Mesendoderm (in vitro differentiated cells): ENCODE measurements around the gene ANKS1B.
A peak's percentile ranks its signal among the peaks of the same experiment; 100 is the strongest.

ENCODE experiments used
- DNase-seq: peaks from one replicate; pipeline ENCODE4 v3.0.0; 2013
- H2AK5ac ChIP-seq: 2 replicates; pipeline ENCODE4 v1.6.1; 2013; ENCODE audit warnings: low read length, inconsistent platforms
- H2BK120ac ChIP-seq: 2 replicates; pipeline ENCODE4 v1.6.1; 2013; ENCODE audit warnings: low read depth, mild to moderate bottlenecking, low read length, moderate library complexity, mixed read lengths
- H2BK15ac ChIP-seq: replicated peaks from 2 replicates; pipeline ENCODE4 v1.6.1; 2013; ENCODE audit warnings: low read depth, mild to moderate bottlenecking, moderate library complexity
- H2BK5ac ChIP-seq: 2 replicates; pipeline ENCODE4 v1.6.1; 2013; ENCODE audit warnings: low read length, inconsistent platforms
- H3K18ac ChIP-seq: 2 replicates; pipeline ENCODE4 v1.6.1; 2013; ENCODE audit warnings: mild to moderate bottlenecking, low read length, mixed read lengths
- H3K23ac ChIP-seq: one replicate; pipeline ENCODE4 v1.6.1; 2013; ENCODE audit warnings: low read length
- H3K27ac ChIP-seq: 2 replicates; pipeline ENCODE4 v1.5.1; 2013; ENCODE audit warnings: low read depth, mild to moderate bottlenecking, inconsistent platforms, low read length, moderate library complexity
- H3K27me3 ChIP-seq: 2 replicates; pipeline ENCODE4 v1.6.1; 2013; ENCODE audit warnings: low read length, control low read depth, mild to moderate bottlenecking, inconsistent platforms; ENCODE audit not compliant: insufficient read depth, poor library complexity
- H3K36me3 ChIP-seq: 2 replicates; pipeline ENCODE4 v1.6.1; 2013; ENCODE audit warnings: low read length, inconsistent platforms; ENCODE audit not compliant: control insufficient read depth, insufficient read depth
- H3K4ac ChIP-seq: one replicate; pipeline ENCODE4 v1.6.1; 2013; ENCODE audit warnings: low read depth, mild to moderate bottlenecking, low read length, moderate library complexity
- H3K4me1 ChIP-seq: 2 replicates; pipeline ENCODE4 v1.6.1; 2013; ENCODE audit warnings: low read depth, low read length, inconsistent platforms; ENCODE audit not compliant: control insufficient read depth
- H3K4me2 ChIP-seq: 2 replicates; pipeline ENCODE4 v1.6.1; 2013; ENCODE audit warnings: low read length
- H3K4me3 ChIP-seq: 2 replicates; pipeline ENCODE4 v1.5.1; 2013; ENCODE audit warnings: mild to moderate bottlenecking, low read length
- H3K56ac ChIP-seq: one replicate; pipeline ENCODE4 v1.6.1; 2013; ENCODE audit warnings: low read length
- H3K79me1 ChIP-seq: 2 replicates; pipeline ENCODE4 v1.6.1; 2013; ENCODE audit warnings: low read length, inconsistent platforms
- H3K79me2 ChIP-seq: 2 replicates; pipeline ENCODE4 v1.6.1; 2013; ENCODE audit warnings: mild to moderate bottlenecking, low read length; ENCODE audit not compliant: control insufficient read depth, insufficient read depth
- H3K9ac ChIP-seq: 2 replicates; pipeline ENCODE4 v1.6.1; 2013; ENCODE audit warnings: low read length, inconsistent platforms
- H4K5ac ChIP-seq: one replicate; pipeline ENCODE4 v1.6.1; 2013; ENCODE audit warnings: low read length
- H4K8ac ChIP-seq: one replicate; pipeline ENCODE4 v1.6.1; 2013; ENCODE audit warnings: low read depth, mild to moderate bottlenecking, control low read depth, low read length, moderate library complexity
- whole genome bisulfite sequencing: extraction: QIAGEN DNeasy Blood & Tissue Kit; methylation state at CpG from one replicate; pipeline ENCODE4 v1.1.7; 2013; ENCODE audit warnings: low lambda C conversion rate, missing lambda C conversion rate; ENCODE audit not compliant: insufficient coverage; ENCODE audit errors: extremely low coverage; 5-methylcytosine and 5-hydroxymethylcytosine counted together

ANKS1B gene

GRCh38 chr12:99505805-99506204, 478.9 kb downstream of the ANKS1B start:
- Histone ChIP-seq H2BK120ac (no peak overlapping the region), H2AK5ac (no peak overlapping the region), H3K27me3 (no peaks in the 10 kb centered on the region), H3K36me3 (no peaks in the 10 kb centered on the region), H3K18ac (no peak overlapping the region), H3K4me1 (no peaks in the 10 kb centered on the region), H3K56ac (no peak overlapping the region), H3K23ac (no peak overlapping the region), H3K79me2 (no peaks in the 10 kb centered on the region), H3K79me1 (no peaks in the 10 kb centered on the region), H3K4ac (no peak overlapping the region), H3K27ac (no peak overlapping the region), H3K4me2 (no peak overlapping the region), H2BK5ac (no peak overlapping the region), H2BK15ac (no peak overlapping the region), H4K5ac (no peak overlapping the region), H3K4me3 (no peak overlapping the region), H4K8ac (no peak overlapping the region), H3K9ac (no peak overlapping the region)
- no CpG with 5 or more reads among the region's 3 CpGs for WGBS
- DNase-seq = no peak

GRCh38 chr12:99498756-99499155, 486.0 kb downstream of the ANKS1B start:
- no peak overlapping the region for H2AK5ac ChIP-seq
- no CpG with 5 or more reads among the region's 3 CpGs for WGBS
- H3K18ac ChIP-seq = no peak overlapping the region
- no peak overlapping the region for H2BK5ac ChIP-seq
- H3K4me3 ChIP-seq = no peak overlapping the region
- no peaks in the 10 kb centered on the region for H3K79me2 ChIP-seq
- peaks cover 2% of the 10 kb centered on the region for H3K4me1 ChIP-seq
- H3K4ac ChIP-seq = no peak overlapping the region
- peak; percentile 94 for DNase-seq
- H3K27ac ChIP-seq = no peak overlapping the region
- H3K4me2 ChIP-seq = no peak overlapping the region
- no peak overlapping the region for H4K8ac ChIP-seq
- H3K27me3 ChIP-seq = no peaks in the 10 kb centered on the region
- H2BK15ac ChIP-seq = no peak overlapping the region
- no peak overlapping the region for H4K5ac ChIP-seq
- no peak overlapping the region for H2BK120ac ChIP-seq
- no peak overlapping the region for H3K56ac ChIP-seq
- H3K23ac ChIP-seq = no peak overlapping the region
- no peak overlapping the region for H3K9ac ChIP-seq
- H3K36me3 ChIP-seq = no peaks in the 10 kb centered on the region
- no peaks in the 10 kb centered on the region for H3K79me1 ChIP-seq

DNA sequence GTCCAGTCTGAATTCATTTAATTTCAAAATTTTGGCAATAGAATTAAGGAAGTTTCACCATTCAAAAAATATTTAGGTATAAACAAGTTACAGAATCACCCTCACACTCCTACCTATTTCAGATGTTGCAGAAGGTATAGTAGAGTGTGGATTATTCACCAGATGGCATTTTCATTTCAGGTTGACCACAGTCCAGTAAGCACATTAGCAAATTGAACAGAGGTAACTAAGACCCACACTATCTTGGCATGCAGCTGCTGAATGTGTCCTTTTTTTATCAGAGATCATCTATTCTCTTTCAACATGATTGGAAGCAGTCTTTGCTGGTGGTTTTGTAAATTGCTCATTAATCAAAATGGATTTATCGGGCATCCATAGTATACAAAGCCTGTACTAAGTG, 488.9 kb downstream of the ANKS1B start:
- Histone ChIP-seq H2AK5ac (no peak overlapping the region), H3K23ac (no peak overlapping the region), H3K4ac (no peak overlapping the region), H3K4me2 (no peak overlapping the region), H3K56ac (no peak overlapping the region), H2BK15ac (no peak overlapping the region), H3K4me1 (peaks cover 2% of the 10 kb centered on the region), H2BK120ac (no peak overlapping the region), H3K18ac (no peak overlapping the region), H3K4me3 (no peak overlapping the region), H3K79me2 (no peaks in the 10 kb centered on the region), H3K79me1 (no peaks in the 10 kb centered on the region), H4K5ac (no peak overlapping the region), H3K27ac (no peak overlapping the region), H2BK5ac (no peak overlapping the region), H3K9ac (no peak overlapping the region), H3K27me3 (no peaks in the 10 kb centered on the region), H4K8ac (no peak overlapping the region), H3K36me3 (no peaks in the 10 kb centered on the region)
- no CpG with 5 or more reads among the region's 1 CpG for WGBS
- DNase-seq = no peak

GRCh38 chr12:99493197-99493596, 491.5 kb downstream of the ANKS1B start:
- H3K4me3 ChIP-seq = no peak overlapping the region
- DNase-seq = no peak
- no peaks in the 10 kb centered on the region for H3K79me1 ChIP-seq
- no peak overlapping the region for H2AK5ac ChIP-seq
- H4K8ac ChIP-seq = no peak overlapping the region
- no peak overlapping the region for H3K4me2 ChIP-seq
- H3K4me1 ChIP-seq = peaks cover under 1% of the 10 kb centered on the region
- H3K9ac ChIP-seq = no peak overlapping the region
- WGBS = no CpG with 5 or more reads among the region's 1 CpG
- no peaks in the 10 kb centered on the region for H3K36me3 ChIP-seq
- no peak overlapping the region for H3K18ac ChIP-seq
- no peak overlapping the region for H3K56ac ChIP-seq
- H2BK120ac ChIP-seq = no peak overlapping the region
- no peak overlapping the region for H2BK5ac ChIP-seq
- H3K23ac ChIP-seq = no peak overlapping the region
- no peaks in the 10 kb centered on the region for H3K79me2 ChIP-seq
- no peak overlapping the region for H3K27ac ChIP-seq
- H3K27me3 ChIP-seq = no peaks in the 10 kb centered on the region
- no peak overlapping the region for H3K4ac ChIP-seq
- H4K5ac ChIP-seq = no peak overlapping the region
- H2BK15ac ChIP-seq = no peak overlapping the region

DNA sequence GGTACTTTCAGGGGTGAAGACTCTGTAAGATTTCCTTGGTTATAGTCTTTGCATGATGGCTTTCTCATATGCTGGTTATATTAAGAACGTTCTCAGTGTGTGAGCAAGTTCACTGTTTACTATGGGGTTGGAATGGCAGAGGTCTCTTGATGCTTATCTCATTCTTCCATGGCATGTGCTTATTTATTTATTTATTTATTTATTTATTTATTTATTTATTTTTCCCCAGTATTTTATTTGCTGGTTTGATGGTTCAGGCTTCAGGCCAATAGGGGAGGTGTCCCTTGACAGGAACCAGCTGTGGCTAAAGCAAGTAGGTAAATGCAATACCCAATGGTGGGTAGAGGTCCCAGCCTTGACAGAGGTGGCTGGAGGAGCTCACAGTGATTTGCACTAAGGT, 498.5 kb downstream of the ANKS1B start:
- Histone ChIP-seq H3K18ac (no peak overlapping the region), H2BK15ac (no peak overlapping the region), H2AK5ac (no peak overlapping the region), H3K27me3 (no peaks in the 10 kb centered on the region), H3K79me2 (no peaks in the 10 kb centered on the region), H3K27ac (no peak overlapping the region), H3K4ac (no peak overlapping the region), H2BK5ac (no peak overlapping the region), H3K79me1 (no peaks in the 10 kb centered on the region), H2BK120ac (no peak overlapping the region), H3K4me1 (no peaks in the 10 kb centered on the region), H3K36me3 (no peaks in the 10 kb centered on the region), H4K5ac (no peak overlapping the region), H3K4me2 (no peak overlapping the region), H3K56ac (no peak overlapping the region), H3K23ac (no peak overlapping the region), H4K8ac (no peak overlapping the region), H3K9ac (no peak overlapping the region), H3K4me3 (no peak overlapping the region)
- no peak for DNase-seq
- WGBS = no CpG with 5 or more reads among the region's 1 CpG

DNA sequence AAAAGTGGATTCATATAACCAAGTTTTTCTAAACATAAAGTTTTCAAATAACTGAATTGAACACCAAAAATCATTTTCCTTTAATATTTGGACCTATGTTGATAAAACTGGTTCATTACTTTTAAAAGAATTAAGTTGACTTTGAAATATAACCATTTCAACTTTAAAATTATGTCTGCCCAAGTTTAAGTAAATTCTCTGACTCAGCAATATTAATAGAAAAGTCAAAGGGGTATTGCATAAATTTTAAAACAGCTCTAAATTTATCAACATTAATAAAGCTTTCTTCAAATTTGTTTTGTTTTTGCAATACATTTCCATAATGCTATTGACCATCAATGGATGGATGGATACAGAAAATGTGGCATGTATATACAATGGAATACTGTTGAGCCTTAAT, 505.6 kb downstream of the ANKS1B start:
- H3K23ac ChIP-seq = no peak overlapping the region
- H3K27me3 ChIP-seq = no peaks in the 10 kb centered on the region
- H3K4me2 ChIP-seq = no peak overlapping the region
- H3K18ac ChIP-seq = no peak overlapping the region
- no peak overlapping the region for H2BK120ac ChIP-seq
- H2AK5ac ChIP-seq = no peak overlapping the region
- no peak overlapping the region for H4K5ac ChIP-seq
- H3K9ac ChIP-seq = no peak overlapping the region
- no peaks in the 10 kb centered on the region for H3K79me2 ChIP-seq
- no peak overlapping the region for H2BK5ac ChIP-seq
- no peak overlapping the region for H4K8ac ChIP-seq
- H3K79me1 ChIP-seq = no peaks in the 10 kb centered on the region
- H3K4ac ChIP-seq = no peak overlapping the region
- DNase-seq = no peak
- H3K4me1 ChIP-seq = no peaks in the 10 kb centered on the region
- H3K56ac ChIP-seq = no peak overlapping the region
- H3K27ac ChIP-seq = no peak overlapping the region
- no peak overlapping the region for H3K4me3 ChIP-seq
- H3K36me3 ChIP-seq = no peaks in the 10 kb centered on the region
- H2BK15ac ChIP-seq = no peak overlapping the region
